Spleen (tissue), 7 donors: ENCODE measurements around the gene CYYR1.

Source experiments
- CTCF ChIP-seq, 11 experiments: fragments of 200-600 bp in 7 of 11; fragments of 450-650 bp in 4 of 11; sonication (generic) in 4 of 11; IDR thresholded peaks in 8 of 11; conservative IDR thresholded peaks in 3 of 11; 1 replicate in 7 of 11; 2 replicates in 4 of 11; pipeline versions ENCODE4 v1.4.0 to v1.8.0; 2016 to 2021; ENCODE audit warnings: antibody characterized with exemption in 11 of 11, inconsistent platforms in 4 of 11, mild to moderate bottlenecking in 1 of 11
- POLR2A ChIP-seq, 3 donors: fragments of 450-650 bp; IDR thresholded peaks; one replicate each; pipeline ENCODE4 v1.5.1; 2017; ENCODE audit warnings: antibody characterized with exemption in 3 of 3, mild to moderate bottlenecking in 1 of 3
- donor health status: DM: no; HTN: no; CAD: no; lungs with moderate emphysema.
- donor health status: DM: no; HTN: no; CAD: no.
- donor health status: DM: no; HTN: no; CAD: no.

- TF ChIP-seq CTCF (IDR thresholded peaks at IDR 0.05 in 8 of 11, conservative IDR thresholded peaks at IDR 0.05 in 3 of 11) (no peak), POLR2A (IDR thresholded peaks at IDR 0.05) (no peak)
Observed at GRCh38 chr21:26489781-26490180, 83.3 kb downstream of the CYYR1 start.
